ENCODE results near the gene ABCA6.
"Not testable (repeated sequence)": the region's sequence is repeated elsewhere in the genome, so short reads cannot be mapped to it uniquely, and the experiment has no call there.

The ABCA6 gene, protein sequence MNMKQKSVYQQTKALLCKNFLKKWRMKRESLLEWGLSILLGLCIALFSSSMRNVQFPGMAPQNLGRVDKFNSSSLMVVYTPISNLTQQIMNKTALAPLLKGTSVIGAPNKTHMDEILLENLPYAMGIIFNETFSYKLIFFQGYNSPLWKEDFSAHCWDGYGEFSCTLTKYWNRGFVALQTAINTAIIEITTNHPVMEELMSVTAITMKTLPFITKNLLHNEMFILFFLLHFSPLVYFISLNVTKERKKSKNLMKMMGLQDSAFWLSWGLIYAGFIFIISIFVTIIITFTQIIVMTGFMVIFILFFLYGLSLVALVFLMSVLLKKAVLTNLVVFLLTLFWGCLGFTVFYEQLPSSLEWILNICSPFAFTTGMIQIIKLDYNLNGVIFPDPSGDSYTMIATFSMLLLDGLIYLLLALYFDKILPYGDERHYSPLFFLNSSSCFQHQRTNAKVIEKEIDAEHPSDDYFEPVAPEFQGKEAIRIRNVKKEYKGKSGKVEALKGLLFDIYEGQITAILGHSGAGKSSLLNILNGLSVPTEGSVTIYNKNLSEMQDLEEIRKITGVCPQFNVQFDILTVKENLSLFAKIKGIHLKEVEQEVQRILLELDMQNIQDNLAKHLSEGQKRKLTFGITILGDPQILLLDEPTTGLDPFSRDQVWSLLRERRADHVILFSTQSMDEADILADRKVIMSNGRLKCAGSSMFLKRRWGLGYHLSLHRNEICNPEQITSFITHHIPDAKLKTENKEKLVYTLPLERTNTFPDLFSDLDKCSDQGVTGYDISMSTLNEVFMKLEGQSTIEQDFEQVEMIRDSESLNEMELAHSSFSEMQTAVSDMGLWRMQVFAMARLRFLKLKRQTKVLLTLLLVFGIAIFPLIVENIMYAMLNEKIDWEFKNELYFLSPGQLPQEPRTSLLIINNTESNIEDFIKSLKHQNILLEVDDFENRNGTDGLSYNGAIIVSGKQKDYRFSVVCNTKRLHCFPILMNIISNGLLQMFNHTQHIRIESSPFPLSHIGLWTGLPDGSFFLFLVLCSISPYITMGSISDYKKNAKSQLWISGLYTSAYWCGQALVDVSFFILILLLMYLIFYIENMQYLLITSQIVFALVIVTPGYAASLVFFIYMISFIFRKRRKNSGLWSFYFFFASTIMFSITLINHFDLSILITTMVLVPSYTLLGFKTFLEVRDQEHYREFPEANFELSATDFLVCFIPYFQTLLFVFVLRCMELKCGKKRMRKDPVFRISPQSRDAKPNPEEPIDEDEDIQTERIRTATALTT (N-terminal part only)

GRCh38 chr17:69141431-69142174 lies at the start of gene ABCA6:
Gene ABCA6 (minus strand): TSS chr17:69141895. CDS start chr17:69140703, 1,192 bp downstream.
- DNase-seq: no peak

DNA sequence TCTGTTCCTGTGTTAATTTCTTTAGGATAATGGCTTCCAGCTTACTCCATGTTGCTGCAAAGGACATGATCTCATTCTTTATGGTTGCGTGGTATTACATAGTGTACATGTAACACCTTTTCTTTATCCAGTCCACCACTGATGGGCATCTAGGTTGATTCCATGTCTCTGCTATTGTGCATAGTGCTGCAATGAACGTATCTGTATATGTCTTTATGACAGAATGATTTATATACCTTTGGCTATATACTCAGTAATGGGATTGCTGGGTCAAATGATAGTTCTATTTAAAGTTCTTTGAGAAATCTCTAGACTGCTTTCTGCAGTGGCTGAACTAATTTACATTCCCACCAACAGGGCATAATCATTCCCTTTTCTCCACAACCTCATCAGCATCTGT lies 47.1 kb upstream of the ABCA6 start:
- no peak for DNase-seq

DNA sequence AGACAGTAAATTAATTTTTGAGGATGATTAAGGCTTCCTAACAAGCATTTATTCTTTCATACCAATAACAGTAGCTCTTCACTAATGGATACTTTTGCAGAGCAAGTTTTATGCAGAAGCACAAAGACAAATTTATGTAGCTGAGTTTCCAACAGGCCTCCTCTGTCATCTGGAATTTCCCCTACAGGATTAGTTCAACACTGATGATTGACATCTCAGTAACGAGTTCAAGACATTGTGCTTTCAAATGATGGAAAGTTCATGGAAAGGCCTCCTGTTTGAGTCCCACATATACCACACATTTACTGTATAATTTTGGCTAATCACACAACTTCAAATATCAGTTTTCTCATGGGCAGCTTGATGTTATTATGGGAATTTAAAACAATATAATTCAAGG lies 46.4 kb upstream of the ABCA6 start:
- DNase-seq: peak in 1 of 3 donors; percentile 20

DNA sequence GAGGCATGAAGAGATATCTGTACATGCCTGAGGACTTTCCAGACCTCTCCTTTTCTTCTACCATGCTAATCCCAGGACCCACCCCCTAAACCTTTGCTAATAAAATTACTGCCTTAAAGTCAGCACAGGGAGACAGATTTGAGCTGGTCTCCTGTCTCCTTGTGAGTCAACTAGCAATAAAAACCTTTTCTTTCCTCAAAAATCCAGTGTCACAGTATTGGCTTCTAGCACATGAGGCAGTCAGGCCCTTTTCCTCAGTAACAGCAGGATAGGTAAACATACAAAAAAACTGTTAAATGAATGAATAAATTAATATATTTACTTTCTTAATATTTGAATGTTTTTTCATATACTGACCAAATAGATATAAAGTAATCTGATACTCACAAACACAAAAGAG lies 45.6 kb upstream of the ABCA6 start:
- no peak for DNase-seq

GRCh38 chr17:69179227-69179952 lies 37.7 kb upstream of the ABCA6 start:
- peak; percentile 55 to 58 (median 57) for DNase-seq

- no peak for DNase-seq
These were observed 34.7 kb upstream of the ABCA6 start for GRCh38 chr17:69176457-69176795.

GRCh38 chr17:69175625-69176456 lies 34.1 kb upstream of the ABCA6 start:
- DNase-seq: peak; percentile 74 to 89 (median 89)

DNA sequence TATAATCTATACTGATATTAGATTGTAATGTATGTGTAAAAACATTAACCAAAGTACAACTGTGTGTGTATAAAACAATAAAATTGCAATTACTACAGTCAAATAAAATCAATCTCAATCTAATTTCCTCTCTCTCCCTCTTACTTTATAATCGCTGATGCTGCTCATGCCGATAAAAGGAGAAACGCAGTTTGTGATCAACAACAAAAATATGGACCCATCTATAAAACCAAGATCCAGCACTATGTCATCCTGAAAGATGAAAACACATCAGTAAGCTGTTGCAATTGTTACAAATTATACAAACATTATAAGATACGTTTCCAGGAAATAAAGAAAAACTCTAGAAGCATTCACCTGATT lies 33.5 kb upstream of the ABCA6 start:
- DNase-seq: no peak

DNA sequence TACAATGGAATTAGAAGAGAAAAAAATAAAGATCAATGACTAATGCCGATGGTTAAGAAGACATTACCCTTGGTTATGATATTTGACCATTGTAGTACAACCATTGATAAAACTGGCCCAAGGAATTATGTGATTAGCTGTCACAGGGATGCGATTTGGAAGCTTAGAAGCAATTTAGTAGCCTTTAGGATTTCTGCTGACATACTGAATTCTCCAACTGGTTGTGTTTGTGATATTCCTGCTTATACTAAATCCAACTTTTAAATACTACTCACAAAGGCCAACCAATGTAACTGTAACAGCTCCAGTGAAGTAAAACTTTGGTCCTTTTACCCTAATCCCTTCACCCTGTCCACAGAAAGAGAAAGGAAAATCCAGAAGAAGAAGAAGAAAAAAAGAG lies 31.4 kb upstream of the ABCA6 start:
- no peak for DNase-seq

GRCh38 chr17:69170377-69170776 lies 28.7 kb upstream of the ABCA6 start:
- peak; percentile 15 to 65 (median 53) for DNase-seq

DNA sequence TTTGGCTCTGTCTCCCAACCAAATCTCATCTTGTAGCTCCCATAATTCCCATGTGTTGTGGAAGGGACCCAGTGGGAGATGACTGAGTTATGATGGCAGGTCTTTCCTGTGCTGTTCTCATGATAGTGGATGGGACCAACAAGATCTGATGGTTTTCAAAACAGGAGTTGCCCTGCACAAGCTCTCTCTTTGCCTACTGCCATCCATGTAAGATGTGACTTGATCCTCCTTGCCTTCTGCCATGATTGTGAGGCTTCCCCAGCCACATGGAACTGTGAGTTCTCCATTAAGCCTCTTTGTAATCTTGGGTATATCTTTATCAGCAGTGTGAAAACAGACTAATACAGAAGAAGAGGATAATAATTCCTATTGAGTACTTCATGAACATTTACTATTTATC lies 26.9 kb upstream of the ABCA6 start:
- DNase-seq: not testable (repeated sequence)

- DNase-seq: no peak
These were observed 25.3 kb upstream of the ABCA6 start for GRCh38 chr17:69166957-69167356.

GRCh38 chr17:69164206-69164605 lies 22.5 kb upstream of the ABCA6 start:
- peak; percentile 49 to 76 (median 68) for DNase-seq

DNA sequence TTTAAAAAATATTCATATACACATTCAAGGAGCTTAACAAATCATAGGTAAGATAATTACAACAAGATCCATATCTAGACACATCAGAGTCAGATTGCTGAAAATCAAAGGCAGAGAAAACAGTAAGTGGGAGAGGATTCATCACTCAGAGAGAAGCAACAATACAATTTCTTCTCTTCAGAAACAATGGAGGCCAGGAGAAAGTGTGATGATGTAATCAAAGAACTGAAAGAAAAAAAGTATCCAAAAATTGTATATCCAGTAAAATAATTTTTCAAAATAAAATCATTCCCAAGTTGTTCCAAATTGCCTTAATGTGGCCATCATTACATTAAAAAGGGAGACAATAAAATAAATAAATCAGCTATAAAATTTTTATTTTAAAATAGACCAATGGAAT lies 17.7 kb upstream of the ABCA6 start:
- DNase-seq: no peak

- no peak for DNase-seq
These were observed 12.6 kb upstream of the ABCA6 start for GRCh38 chr17:69154267-69154666.

- no peak for DNase-seq
These were observed 8.6 kb upstream of the ABCA6 start for GRCh38 chr17:69150333-69150732.

GRCh38 chr17:69147460-69147859 lies 5.8 kb upstream of the ABCA6 start:
- DNase-seq: no peak

GRCh38 chr17:69144331-69145255 lies 2.9 kb upstream of the ABCA6 start:
- peak; percentile 31 to 78 (median 77) for DNase-seq

- no peak for DNase-seq
These were observed 2.1 kb upstream of the ABCA6 start for GRCh38 chr17:69143683-69144231.
